ENCODE measurements around the gene CAMTA1. TPM values are rescaled to one million over a fixed set of nuclear protein-coding genes. Genes with fewer than 3 reads are reported as not detected.

The CAMTA1 gene
- polyA plus RNA-seq, 1 donor (not counting 4 experiments of a cell fraction or from before 2014, with no cell fraction given) = 51.4 TPM

DNA sequence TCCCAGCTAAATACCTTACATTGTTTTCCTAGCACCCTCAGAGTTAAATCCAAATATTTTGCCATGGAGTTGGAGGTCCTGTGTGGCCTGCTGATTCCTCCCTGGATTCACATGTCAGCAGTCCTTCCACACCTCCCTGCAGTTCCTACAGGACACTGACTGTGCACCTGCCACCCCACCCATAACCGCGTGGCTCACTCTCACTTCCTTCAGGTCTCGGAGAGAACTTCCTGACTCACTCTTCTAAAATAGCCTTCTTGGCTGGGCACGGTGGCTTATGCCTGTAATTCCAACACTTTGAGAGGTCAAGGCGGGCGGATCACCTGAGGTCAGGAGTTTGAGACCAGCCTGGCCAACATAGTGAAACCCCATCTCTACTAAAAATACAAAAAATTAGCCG is 8.4 kb upstream of the CAMTA1 start:
- no peaks in the 10 kb centered on the region for H4K20me1 ChIP-seq (ENCODE audit: control insufficient read depth, extremely low read depth, insufficient read depth, low read length)
- dilution Hi-C loops (cut with MboI; ENCODE audit: extremely low pct_ligation_motif_present, low sequenced_read_pairs) = no loop called here
- TF ChIP-seq EZH2 (IDR thresholded peaks at IDR 0.05; ENCODE audit: low read length) (no peak), CTCF (optimal IDR thresholded peaks at IDR 0.05 in 1 of 3, IDR thresholded peaks at IDR 0.05 in 1 of 3, conservative IDR thresholded peaks at IDR 0.05 in 1 of 3; ENCODE audit: extremely low read depth in 1 of 3, insufficient read depth in 2 of 3, low read length in 3 of 3) (no peak)
- no peak overlapping the region for H3K4me3 ChIP-seq (ENCODE audit: control insufficient read depth in 2 of 3, extremely low read depth in 1 of 3, insufficient read depth in 2 of 3, low read depth in 1 of 3, low read length in 3 of 3)
- FAIRE-seq (no peak), DNase-seq (ENCODE audit: low read depth, low spot score) (no peak)
- H3K4me2 ChIP-seq (ENCODE audit: control insufficient read depth, extremely low read depth, insufficient read depth, low read depth, low read length) = no peak overlapping the region
- no peaks in the 10 kb centered on the region for H3K27me3 ChIP-seq (ENCODE audit: control insufficient read depth, extremely low read depth, insufficient read depth, low read length)
- no peak overlapping the region for H3K27ac ChIP-seq (ENCODE audit: control insufficient read depth, insufficient read depth, low read length)
- no peak overlapping the region for H2AFZ ChIP-seq (ENCODE audit: control insufficient read depth, low read length)
- H3K9me1 ChIP-seq (ENCODE audit: control insufficient read depth, extremely low read depth, insufficient read depth, low read length) = no peaks in the 10 kb centered on the region
- H3K9ac ChIP-seq (ENCODE audit: control insufficient read depth, extremely low read depth, insufficient read depth, low read length) = no peak overlapping the region
- no peaks in the 10 kb centered on the region for H3K9me3 ChIP-seq (ENCODE audit: control insufficient read depth, low read depth, low read length)
- no peaks in the 10 kb centered on the region for H3K36me3 ChIP-seq (ENCODE audit: control insufficient read depth in 2 of 2, extremely low read depth in 1 of 2, insufficient read depth in 2 of 2, low read length in 2 of 2)
- peaks cover under 1% of the 10 kb centered on the region for H3K4me1 ChIP-seq (ENCODE audit: control insufficient read depth, extremely low read depth, insufficient read depth, low read length)
- H3K79me2 ChIP-seq (ENCODE audit: control insufficient read depth, insufficient read depth, low read length) = no peaks in the 10 kb centered on the region

DNA sequence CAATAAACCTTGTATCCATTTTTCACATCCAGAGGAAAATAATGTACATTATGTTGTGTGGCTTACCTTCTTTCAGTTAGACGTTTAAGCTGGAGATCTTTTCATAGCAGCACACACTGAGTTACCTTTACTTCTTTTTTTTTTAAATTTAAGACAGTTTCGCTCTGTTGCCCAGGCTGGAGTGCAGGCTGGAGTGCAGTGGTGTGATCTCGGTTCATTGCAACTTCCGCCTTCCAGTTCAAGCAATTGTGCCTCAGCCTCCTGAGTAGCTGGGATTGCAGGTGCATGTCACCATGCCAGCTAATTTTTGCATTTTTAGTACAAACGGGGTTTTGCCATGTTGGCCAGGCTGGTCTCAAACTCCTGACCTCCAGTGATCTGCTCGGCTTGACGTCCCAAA is 7.4 kb upstream of the CAMTA1 start:
- FAIRE-seq (no peak), DNase-seq (ENCODE audit: low read depth, low spot score) (no peak)
- no peak overlapping the region for H3K27ac ChIP-seq (ENCODE audit: control insufficient read depth, insufficient read depth, low read length)
- dilution Hi-C loops (cut with MboI; ENCODE audit: extremely low pct_ligation_motif_present, low sequenced_read_pairs) = no loop called here
- no peaks in the 10 kb centered on the region for H3K4me1 ChIP-seq (ENCODE audit: control insufficient read depth, extremely low read depth, insufficient read depth, low read length)
- no peak overlapping the region for H3K9ac ChIP-seq (ENCODE audit: control insufficient read depth, extremely low read depth, insufficient read depth, low read length)
- H2AFZ ChIP-seq (ENCODE audit: control insufficient read depth, low read length) = no peak overlapping the region
- no peak overlapping the region for H3K4me3 ChIP-seq (ENCODE audit: control insufficient read depth in 2 of 3, extremely low read depth in 1 of 3, insufficient read depth in 2 of 3, low read depth in 1 of 3, low read length in 3 of 3)
- H3K79me2 ChIP-seq (ENCODE audit: control insufficient read depth, insufficient read depth, low read length) = no peaks in the 10 kb centered on the region
- no peaks in the 10 kb centered on the region for H4K20me1 ChIP-seq (ENCODE audit: control insufficient read depth, extremely low read depth, insufficient read depth, low read length)
- H3K9me3 ChIP-seq (ENCODE audit: control insufficient read depth, low read depth, low read length) = no peaks in the 10 kb centered on the region
- H3K4me2 ChIP-seq (ENCODE audit: control insufficient read depth, extremely low read depth, insufficient read depth, low read depth, low read length) = no peak overlapping the region
- no peaks in the 10 kb centered on the region for H3K27me3 ChIP-seq (ENCODE audit: control insufficient read depth, extremely low read depth, insufficient read depth, low read length)
- TF ChIP-seq EZH2 (IDR thresholded peaks at IDR 0.05; ENCODE audit: low read length) = no peak
- no peak for TF ChIP-seq CTCF (optimal IDR thresholded peaks at IDR 0.05 in 1 of 3, IDR thresholded peaks at IDR 0.05 in 1 of 3, conservative IDR thresholded peaks at IDR 0.05 in 1 of 3; ENCODE audit: extremely low read depth in 1 of 3, insufficient read depth in 2 of 3, low read length in 3 of 3)
- H3K36me3 ChIP-seq (ENCODE audit: control insufficient read depth in 2 of 2, extremely low read depth in 1 of 2, insufficient read depth in 2 of 2, low read length in 2 of 2) = no peaks in the 10 kb centered on the region
- no peaks in the 10 kb centered on the region for H3K9me1 ChIP-seq (ENCODE audit: control insufficient read depth, extremely low read depth, insufficient read depth, low read length)

Data from keratinocyte (primary cell).